Measurements from ENCODE around the gene SRPK3. TPM values are rescaled to one million over a fixed set of nuclear protein-coding genes. Genes with fewer than 3 reads are reported as not detected.

The SRPK3 gene
- polyA plus RNA-seq, 1 donor (not counting 4 experiments of a cell fraction or from before 2014, with no cell fraction given), result 0.10 TPM

DNA sequence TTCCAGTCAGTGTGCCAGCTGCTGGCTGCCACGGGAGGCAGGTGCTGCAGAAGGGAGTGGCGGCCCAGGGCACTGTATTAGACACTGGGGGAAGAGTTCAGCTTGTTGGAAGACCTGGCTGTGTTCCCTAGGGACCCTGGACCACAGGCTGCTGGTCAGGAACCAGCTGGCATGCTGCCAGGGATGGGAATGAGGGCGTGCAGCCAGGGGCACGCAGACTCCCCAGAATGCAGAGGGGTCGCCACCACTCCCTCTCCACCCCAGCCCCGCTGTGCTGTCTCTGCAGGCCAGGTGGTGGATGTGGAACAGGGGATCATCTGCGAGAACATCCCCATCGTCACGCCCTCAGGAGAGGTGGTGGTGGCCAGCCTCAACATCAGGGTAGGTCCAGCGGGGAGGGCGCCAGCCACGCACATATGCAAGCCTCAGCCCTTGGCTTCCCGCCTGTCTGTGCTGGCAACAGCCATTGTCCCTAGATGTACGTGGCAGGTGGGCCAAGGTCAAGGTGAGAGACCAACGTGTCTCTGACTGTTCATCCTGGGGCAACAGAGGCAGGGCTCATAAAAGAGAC, 43.9 kb upstream of the SRPK3 start:
- no peak overlapping the region for H3K4me2 ChIP-seq (ENCODE audit: control insufficient read depth, extremely low read depth, insufficient read depth, low read depth, low read length)
- no peaks in the 10 kb centered on the region for H3K9me1 ChIP-seq (ENCODE audit: control insufficient read depth, extremely low read depth, insufficient read depth, low read length)
- H3K27ac ChIP-seq (ENCODE audit: control insufficient read depth, insufficient read depth, low read length), result no peak overlapping the region
- DNase-seq (ENCODE audit: low read depth, low spot score), result no peak
- dilution Hi-C loops (cut with MboI; ENCODE audit: extremely low pct_ligation_motif_present, low sequenced_read_pairs), result no loop called here
- H3K9ac ChIP-seq (ENCODE audit: control insufficient read depth, extremely low read depth, insufficient read depth, low read length), result no peak overlapping the region
- no peaks in the 10 kb centered on the region for H3K79me2 ChIP-seq (ENCODE audit: control insufficient read depth, insufficient read depth, low read length)
- H3K4me3 ChIP-seq (ENCODE audit: control insufficient read depth in 2 of 3, extremely low read depth in 1 of 3, insufficient read depth in 2 of 3, low read depth in 1 of 3, low read length in 3 of 3), result no peak overlapping the region
- no peaks in the 10 kb centered on the region for H3K36me3 ChIP-seq (ENCODE audit: control insufficient read depth in 2 of 2, extremely low read depth in 1 of 2, insufficient read depth in 2 of 2, low read length in 2 of 2)
- no peak for FAIRE-seq
- H3K9me3 ChIP-seq (ENCODE audit: control insufficient read depth, low read depth, low read length), result no peaks in the 10 kb centered on the region
- no peak overlapping the region for H2AFZ ChIP-seq (ENCODE audit: control insufficient read depth, low read length)
- TF ChIP-seq EZH2 (IDR thresholded peaks at IDR 0.05; ENCODE audit: low read length), result no peak
- TF ChIP-seq, protein P1, sequence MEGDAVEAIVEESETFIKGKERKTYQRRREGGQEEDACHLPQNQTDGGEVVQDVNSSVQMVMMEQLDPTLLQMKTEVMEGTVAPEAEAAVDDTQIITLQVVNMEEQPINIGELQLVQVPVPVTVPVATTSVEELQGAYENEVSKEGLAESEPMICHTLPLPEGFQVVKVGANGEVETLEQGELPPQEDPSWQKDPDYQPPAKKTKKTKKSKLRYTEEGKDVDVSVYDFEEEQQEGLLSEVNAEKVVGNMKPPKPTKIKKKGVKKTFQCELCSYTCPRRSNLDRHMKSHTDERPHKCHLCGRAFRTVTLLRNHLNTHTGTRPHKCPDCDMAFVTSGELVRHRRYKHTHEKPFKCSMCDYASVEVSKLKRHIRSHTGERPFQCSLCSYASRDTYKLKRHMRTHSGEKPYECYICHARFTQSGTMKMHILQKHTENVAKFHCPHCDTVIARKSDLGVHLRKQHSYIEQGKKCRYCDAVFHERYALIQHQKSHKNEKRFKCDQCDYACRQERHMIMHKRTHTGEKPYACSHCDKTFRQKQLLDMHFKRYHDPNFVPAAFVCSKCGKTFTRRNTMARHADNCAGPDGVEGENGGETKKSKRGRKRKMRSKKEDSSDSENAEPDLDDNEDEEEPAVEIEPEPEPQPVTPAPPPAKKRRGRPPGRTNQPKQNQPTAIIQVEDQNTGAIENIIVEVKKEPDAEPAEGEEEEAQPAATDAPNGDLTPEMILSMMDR (optimal IDR thresholded peaks at IDR 0.05 in 1 of 3, IDR thresholded peaks at IDR 0.05 in 1 of 3, conservative IDR thresholded peaks at IDR 0.05 in 1 of 3; ENCODE audit: extremely low read depth in 1 of 3, insufficient read depth in 2 of 3, low read length in 3 of 3), result no peak
- peaks cover 14% of the 10 kb centered on the region for H3K4me1 ChIP-seq (ENCODE audit: control insufficient read depth, extremely low read depth, insufficient read depth, low read length)
- H4K20me1 ChIP-seq (ENCODE audit: control insufficient read depth, extremely low read depth, insufficient read depth, low read length), result no peaks in the 10 kb centered on the region
- no peaks in the 10 kb centered on the region for H3K27me3 ChIP-seq (ENCODE audit: control insufficient read depth, extremely low read depth, insufficient read depth, low read length)

DNA sequence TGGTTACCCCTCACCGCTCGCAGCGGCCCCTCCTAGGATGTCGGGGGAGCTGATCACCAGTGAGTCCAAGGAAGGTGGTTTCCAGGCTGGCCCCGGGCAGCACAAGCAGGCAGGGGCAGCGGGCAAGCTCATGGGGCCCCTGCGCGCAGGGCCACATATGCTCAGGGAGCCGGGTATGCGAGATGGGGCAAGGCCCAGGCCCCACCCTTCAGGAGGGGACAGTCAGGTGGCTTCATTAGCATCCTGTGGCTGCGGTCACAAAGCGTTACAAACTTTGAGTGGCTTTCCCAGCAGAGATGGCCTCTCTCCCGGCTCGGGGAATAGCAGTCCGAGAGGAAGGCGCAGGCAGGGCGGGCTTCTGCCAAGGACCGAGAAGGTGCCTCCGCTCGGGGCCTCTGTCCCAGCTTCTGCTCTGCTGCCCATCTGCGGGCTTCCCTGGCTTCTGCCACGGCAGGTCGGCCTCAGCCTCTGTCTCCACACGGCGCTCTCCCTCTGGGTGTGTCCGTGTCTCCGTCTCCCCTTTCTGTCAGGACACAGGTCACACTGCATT, 42.7 kb upstream of the SRPK3 start:
- no peaks in the 10 kb centered on the region for H3K27me3 ChIP-seq (ENCODE audit: control insufficient read depth, extremely low read depth, insufficient read depth, low read length)
- TF ChIP-seq, protein P1 (optimal IDR thresholded peaks at IDR 0.05 in 1 of 3, IDR thresholded peaks at IDR 0.05 in 1 of 3, conservative IDR thresholded peaks at IDR 0.05 in 1 of 3; ENCODE audit: extremely low read depth in 1 of 3, insufficient read depth in 2 of 3, low read length in 3 of 3), result no peak
- TF ChIP-seq EZH2 (IDR thresholded peaks at IDR 0.05; ENCODE audit: low read length), result no peak
- H3K9me3 ChIP-seq (ENCODE audit: control insufficient read depth, low read depth, low read length), result no peaks in the 10 kb centered on the region
- peaks cover 4% of the 10 kb centered on the region for H3K4me1 ChIP-seq (ENCODE audit: control insufficient read depth, extremely low read depth, insufficient read depth, low read length)
- H4K20me1 ChIP-seq (ENCODE audit: control insufficient read depth, extremely low read depth, insufficient read depth, low read length), result no peaks in the 10 kb centered on the region
- H2AFZ ChIP-seq (ENCODE audit: control insufficient read depth, low read length), result no peak overlapping the region
- no peaks in the 10 kb centered on the region for H3K9me1 ChIP-seq (ENCODE audit: control insufficient read depth, extremely low read depth, insufficient read depth, low read length)
- H3K9ac ChIP-seq (ENCODE audit: control insufficient read depth, extremely low read depth, insufficient read depth, low read length), result no peak overlapping the region
- H3K4me3 ChIP-seq (ENCODE audit: control insufficient read depth in 2 of 3, extremely low read depth in 1 of 3, insufficient read depth in 2 of 3, low read depth in 1 of 3, low read length in 3 of 3), result no peak overlapping the region
- no peaks in the 10 kb centered on the region for H3K79me2 ChIP-seq (ENCODE audit: control insufficient read depth, insufficient read depth, low read length)
- FAIRE-seq (no peak), DNase-seq (ENCODE audit: low read depth, low spot score) (no peak)
- dilution Hi-C loops (cut with MboI; ENCODE audit: extremely low pct_ligation_motif_present, low sequenced_read_pairs), result no loop called here
- no peaks in the 10 kb centered on the region for H3K36me3 ChIP-seq (ENCODE audit: control insufficient read depth in 2 of 2, extremely low read depth in 1 of 2, insufficient read depth in 2 of 2, low read length in 2 of 2)
- H3K4me2 ChIP-seq (ENCODE audit: control insufficient read depth, extremely low read depth, insufficient read depth, low read depth, low read length), result no peak overlapping the region
- H3K27ac ChIP-seq (ENCODE audit: control insufficient read depth, insufficient read depth, low read length), result no peak overlapping the region

Measured in keratinocyte (primary cell).